Measurements from ENCODE around the gene COL4A2. TPM values are rescaled to one million over a fixed set of nuclear protein-coding genes. Genes with fewer than 3 reads are reported as not detected.
A peak's percentile ranks its signal among the peaks of the same experiment; 100 is the strongest.

COL4A2 gene
- total RNA-seq, 2 donors from 2014 or later: 999 to 1,135 TPM

GRCh38 chr13:110339975-110340550 is 33.0 kb downstream of the COL4A2 start:
- Histone ChIP-seq H3K36me3 (no peaks in the 10 kb centered on the region), H3K27me3 (replicated peaks; ENCODE audit: insufficient read depth) (no peaks in the 10 kb centered on the region), H3K4me1 (ENCODE audit: control insufficient read depth in 1 of 2, low read depth in 2 of 2) (peaks cover 58 to 87% of the 10 kb centered on the region in 2 donors), H3K4me3 (peak overlapping the region; percentile 56), H3K9me3 (no peaks in the 10 kb centered on the region), H3K27ac (peak overlapping the region; percentile 96)
- DNase-seq (ENCODE audit: low spot score) (no peak), ATAC-seq (ENCODE audit: insufficient number of reproducible peaks, low FRiP score, low read depth) (no peak)
- no peak for TF ChIP-seq CTCF (IDR thresholded peaks at IDR 0.05)

- ATAC-seq (ENCODE audit: insufficient number of reproducible peaks, low FRiP score, low read depth) (peak; percentile 55), DNase-seq (ENCODE audit: low spot score) (peak; percentile 95)
- peaks cover 58 to 87% of the 10 kb centered on the region in 2 donors for H3K4me1 ChIP-seq (ENCODE audit: control insufficient read depth in 1 of 2, low read depth in 2 of 2)
Observed at GRCh38 chr13:110340812-110341444, 33.8 kb downstream of the COL4A2 start.

GRCh38 chr13:110341445-110342244 is 34.6 kb downstream of the COL4A2 start:
- ATAC-seq (ENCODE audit: insufficient number of reproducible peaks, low FRiP score, low read depth): peak; percentile 1
- DNase-seq (ENCODE audit: low spot score): no peak
- H3K9me3 ChIP-seq: no peaks in the 10 kb centered on the region
- peaks cover 6% of the 10 kb centered on the region for H3K36me3 ChIP-seq
- no peaks in the 10 kb centered on the region for H3K27me3 ChIP-seq (replicated peaks; ENCODE audit: insufficient read depth)
- no peak for TF ChIP-seq CTCF (IDR thresholded peaks at IDR 0.05)
- peak overlapping the region; percentile 96 for H3K27ac ChIP-seq
- peak overlapping the region; percentile 56 for H3K4me3 ChIP-seq
- peaks cover 55 to 87% of the 10 kb centered on the region in 2 donors for H3K4me1 ChIP-seq (ENCODE audit: control insufficient read depth in 1 of 2, low read depth in 2 of 2)

More at GRCh38 chr13:110340812-110341444, 33.8 kb downstream of the COL4A2 start:
- Histone ChIP-seq H3K4me3 (peak overlapping the region; percentile 56), H3K27me3 (replicated peaks; ENCODE audit: insufficient read depth) (no peaks in the 10 kb centered on the region), H3K27ac (peak overlapping the region; percentile 96), H3K9me3 (no peaks in the 10 kb centered on the region), H3K36me3 (peaks cover 3% of the 10 kb centered on the region)
- no peak for TF ChIP-seq CTCF (IDR thresholded peaks at IDR 0.05)

GRCh38 chr13:110342474-110342873 is 35.4 kb downstream of the COL4A2 start:
- Histone ChIP-seq H3K9me3 (no peaks in the 10 kb centered on the region), H3K27ac (peak overlapping the region; percentile 96), H3K36me3 (peaks cover 6% of the 10 kb centered on the region), H3K4me1 (ENCODE audit: control insufficient read depth in 1 of 2, low read depth in 2 of 2) (peaks cover 54 to 87% of the 10 kb centered on the region in 2 donors), H3K4me3 (no peak overlapping the region), H3K27me3 (replicated peaks; ENCODE audit: insufficient read depth) (no peaks in the 10 kb centered on the region)
- no peak for DNase-seq (ENCODE audit: low spot score)
- no peak for TF ChIP-seq CTCF (IDR thresholded peaks at IDR 0.05)
- no peak for ATAC-seq (ENCODE audit: insufficient number of reproducible peaks, low FRiP score, low read depth)
